ENCODE data around the gene AHCYL1. TPM values are rescaled to one million over a fixed set of nuclear protein-coding genes. Genes with fewer than 3 reads are reported as not detected.

AHCYL1 gene
- total and polyA plus RNA-seq, 2 experiments from 2014 or later, result 56.2 to 97.6 TPM

GRCh38 chr1:109994654-109995053, 10.1 kb downstream of the AHCYL1 start:
- no peaks in the 10 kb centered on the region for H3K9me2 ChIP-seq (replicated peaks; ENCODE audit: insufficient read depth)
- 82% methylated on average over 1 of the region's 1 CpG for WGBS (ENCODE audit: low lambda C conversion rate, missing lambda C conversion rate)
- H3K4me1 ChIP-seq (ENCODE audit: insufficient read depth), result peaks cover 39% of the 10 kb centered on the region
- no peaks in the 10 kb centered on the region for H3K36me3 ChIP-seq (replicated peaks; ENCODE audit: insufficient read depth, low read depth)
- no peak overlapping the region for H2AFZ ChIP-seq
- peaks cover 100% of the 10 kb centered on the region for H3K79me2 ChIP-seq
- peak overlapping the region; percentile 72 for H3K27ac ChIP-seq
- H3K4me2 ChIP-seq, result peak overlapping the region; percentile 37
- no peaks in the 10 kb centered on the region for H3K27me3 ChIP-seq
- H3K4me3 ChIP-seq, result no peak overlapping the region
- peaks cover 46% of the 10 kb centered on the region for H4K20me1 ChIP-seq (ENCODE audit: insufficient read depth, poor library complexity, severe bottlenecking)
- DNase-seq (ENCODE audit: low spot score), result no peak
- TF ChIP-seq EZH2phosphoT487 (IDR thresholded peaks at IDR 0.05; ENCODE audit: low read depth, severe bottlenecking, unreplicated experiment), result no peak
- TF ChIP-seq CTCF (IDR thresholded peaks at IDR 0.05; ENCODE audit: poor library complexity), result no peak
- no peaks in the 10 kb centered on the region for H3K9me3 ChIP-seq (ENCODE audit: low read depth)

GRCh38 chr1:109995536-109995935, 11.0 kb downstream of the AHCYL1 start:
- Histone ChIP-seq H2AFZ (no peak overlapping the region), H3K27me3 (no peaks in the 10 kb centered on the region), H3K9me2 (replicated peaks; ENCODE audit: insufficient read depth) (no peaks in the 10 kb centered on the region), H3K4me1 (ENCODE audit: insufficient read depth) (peaks cover 35% of the 10 kb centered on the region), H3K4me3 (no peak overlapping the region), H3K4me2 (no peak overlapping the region), H3K9me3 (ENCODE audit: low read depth) (no peaks in the 10 kb centered on the region), H4K20me1 (ENCODE audit: insufficient read depth, poor library complexity, severe bottlenecking) (peaks cover 46% of the 10 kb centered on the region), H3K79me2 (peaks cover 100% of the 10 kb centered on the region), H3K36me3 (replicated peaks; ENCODE audit: insufficient read depth, low read depth) (no peaks in the 10 kb centered on the region), H3K27ac (peak overlapping the region; percentile 72)
- WGBS (ENCODE audit: low lambda C conversion rate, missing lambda C conversion rate), result 93% methylated on average over 2 of the region's 2 CpGs
- no peak for DNase-seq (ENCODE audit: low spot score)
- TF ChIP-seq EZH2phosphoT487 (IDR thresholded peaks at IDR 0.05; ENCODE audit: low read depth, severe bottlenecking, unreplicated experiment) (no peak), EZH2 (IDR thresholded peaks at IDR 0.05; ENCODE audit: borderline replicate concordance) (no peak), CTCF (IDR thresholded peaks at IDR 0.05; ENCODE audit: poor library complexity) (no peak)

DNA sequence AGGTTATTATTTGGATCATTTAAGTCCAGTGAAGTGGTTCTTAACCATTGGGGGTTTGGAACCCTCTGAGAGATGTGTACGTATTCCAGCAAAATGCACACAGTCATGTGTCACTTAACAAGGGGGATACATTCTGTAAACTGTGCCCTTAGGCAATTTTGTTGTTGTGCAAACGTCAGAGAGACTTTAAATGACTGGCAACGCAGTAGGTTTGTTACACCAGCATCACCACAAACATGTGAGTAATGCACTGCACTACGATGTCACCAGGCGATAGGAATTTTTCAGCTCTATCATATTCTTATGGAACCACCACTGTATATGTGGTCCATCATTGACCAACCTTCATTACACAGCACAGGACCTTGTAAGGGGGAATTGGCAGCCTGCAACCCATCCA, 11.9 kb downstream of the AHCYL1 start:
- Histone ChIP-seq H4K20me1 (ENCODE audit: insufficient read depth, poor library complexity, severe bottlenecking) (peaks cover 40% of the 10 kb centered on the region), H3K4me3 (no peak overlapping the region), H3K27ac (peak overlapping the region; percentile 72), H3K36me3 (replicated peaks; ENCODE audit: insufficient read depth, low read depth) (no peaks in the 10 kb centered on the region), H3K9me3 (ENCODE audit: low read depth) (no peaks in the 10 kb centered on the region), H3K4me2 (peak overlapping the region; percentile 8), H3K9me2 (replicated peaks; ENCODE audit: insufficient read depth) (no peaks in the 10 kb centered on the region), H3K27me3 (no peaks in the 10 kb centered on the region), H3K4me1 (ENCODE audit: insufficient read depth) (peaks cover 35% of the 10 kb centered on the region), H3K79me2 (peaks cover 100% of the 10 kb centered on the region), H2AFZ (no peak overlapping the region)
- no peak for DNase-seq (ENCODE audit: low spot score)
- WGBS (ENCODE audit: low lambda C conversion rate, missing lambda C conversion rate), result 75% methylated on average over 5 of the region's 5 CpGs
- TF ChIP-seq EZH2 (IDR thresholded peaks at IDR 0.05; ENCODE audit: borderline replicate concordance), result no peak
- TF ChIP-seq CTCF (IDR thresholded peaks at IDR 0.05; ENCODE audit: poor library complexity), result no peak
- TF ChIP-seq EZH2phosphoT487 (IDR thresholded peaks at IDR 0.05; ENCODE audit: low read depth, severe bottlenecking, unreplicated experiment), result no peak

Measured in hepatocyte (in vitro differentiated cells).